Measurements from ENCODE around the gene GRIA3.

GRCh38 chrX:123223409-123223808, 39.3 kb downstream of the GRIA3 start:
- no peak for TF ChIP-seq CTCF (IDR thresholded peaks at IDR 0.05)
- TF ChIP-seq EP300 (IDR thresholded peaks at IDR 0.05) = no peak
- no peak for TF ChIP-seq POLR2AphosphoS5 (IDR thresholded peaks at IDR 0.05)

All from esophagus muscularis mucosa (tissue), 4 donors.